BLaER1 treated with 17β-estradiol and CSF1 and Interleukin-3, amounts not matched to agents 10 nM and 100 nM (cell line): ENCODE data around the gene UBAP2.
A peak's percentile ranks its signal among the peaks of the same experiment; 100 is the strongest.

Experiments used
- H3K27ac ChIP-seq, 11 experiments: shearing (Covaris generic); formaldehyde crosslinking; 2 replicates each; pipeline ENCODE4 v1.8.1; 2022
- H3K27me3 ChIP-seq, 11 experiments: shearing (Covaris generic); formaldehyde crosslinking; 2 replicates each; pipeline ENCODE4 v1.8.1; 2022
- H3K36me3 ChIP-seq, 11 experiments: shearing (Covaris generic); formaldehyde crosslinking; 2 replicates each; pipeline ENCODE4 v1.8.1; 2022
- H3K4me1 ChIP-seq, 10 experiments: shearing (Covaris generic); formaldehyde crosslinking; 2 replicates each; pipeline ENCODE4 v1.8.1; 2022
- H3K4me2 ChIP-seq, 11 experiments: shearing (Covaris generic); formaldehyde crosslinking; 2 replicates each; pipeline ENCODE4 v1.8.1; 2022
- H3K4me3 ChIP-seq, 10 experiments: shearing (Covaris generic); formaldehyde crosslinking; 2 replicates each; pipeline ENCODE4 v1.8.1; 2022
- H3K9ac ChIP-seq, 11 experiments: shearing (Covaris generic); formaldehyde crosslinking; 2 replicates each; pipeline ENCODE4 v1.8.1; 2022
- H3K9me3 ChIP-seq, 11 experiments: shearing (Covaris generic); formaldehyde crosslinking; replicated peaks in 1 of 11; 2 replicates each; pipeline ENCODE4 v1.8.1; 2022
- H4K20me1 ChIP-seq, 11 experiments: shearing (Covaris generic); formaldehyde crosslinking; 2 replicates each; pipeline ENCODE4 v1.8.1; 2022
- Cebpa-rat ChIP-seq, 11 experiments: shearing (Covaris generic); IDR thresholded peaks; 2 replicates each; pipeline ENCODE4 v1.8.1; 2022

The UBAP2 gene

DNA sequence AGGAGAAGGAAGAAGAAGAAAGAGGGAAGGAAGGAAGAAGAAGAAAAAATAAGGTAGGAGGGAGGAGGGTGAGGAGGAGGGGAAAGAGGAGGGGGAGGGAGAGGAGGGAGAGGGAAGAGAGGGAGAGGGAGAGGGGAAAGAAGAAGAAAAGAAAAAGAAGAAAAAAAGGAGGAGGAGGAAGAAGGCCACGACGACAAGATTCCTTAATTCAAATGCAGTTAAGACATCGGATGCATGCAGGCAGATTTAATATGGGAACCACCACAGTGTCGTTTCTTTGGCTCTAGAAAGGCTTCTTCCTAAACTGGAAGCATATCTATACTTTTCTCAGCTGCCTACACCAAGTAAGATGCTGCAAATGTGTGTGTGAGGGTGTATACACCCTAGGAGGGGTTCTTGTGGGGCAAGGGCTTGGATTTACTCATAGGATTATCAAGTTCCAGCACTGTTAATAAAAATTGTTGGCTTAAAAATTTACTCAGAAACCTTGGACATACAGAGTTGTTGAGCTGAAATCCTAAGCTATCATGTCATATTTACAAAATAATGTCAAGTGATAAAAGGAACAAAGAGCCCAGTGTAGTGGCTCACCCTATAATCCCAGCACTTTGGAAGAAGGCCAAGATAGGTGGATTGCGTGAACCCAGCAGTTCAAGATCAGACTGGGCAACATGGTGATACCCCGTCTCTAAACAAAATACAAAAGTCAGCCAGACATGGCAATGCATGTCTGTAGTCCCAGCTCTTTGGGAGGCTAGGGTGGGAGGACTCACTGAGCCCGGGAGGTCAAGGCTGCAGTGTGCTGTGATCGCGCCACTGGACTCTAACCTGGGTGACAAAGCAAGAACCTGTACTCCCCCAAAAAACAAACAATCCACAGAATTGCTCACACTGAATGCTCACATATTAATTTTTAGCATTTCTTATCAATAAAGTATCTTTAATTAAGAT is 108.5 kb downstream of the UBAP2 start:
- Histone ChIP-seq H3K9me3 (no peaks in the 10 kb centered on the region), H3K27ac (no peak overlapping the region), H4K20me1 (peaks cover 0 to 28% (median 5%) of the 10 kb centered on the region in 11 experiments; a peak in 9 of 22 replicates), H3K4me2 (no peak overlapping the region), H3K4me3 (no peak overlapping the region), H3K4me1 (peaks cover 0 to 8% (median 0%) of the 10 kb centered on the region in 10 experiments; a peak in 5 of 20 replicates), H3K27me3 (no peaks in the 10 kb centered on the region), H3K9ac (no peak overlapping the region), H3K36me3 (peaks cover 93 to 96% (median 96%) of the 10 kb centered on the region in 11 experiments)
- no peak for TF ChIP-seq Cebpa-rat (IDR thresholded peaks at IDR 0.05)

DNA sequence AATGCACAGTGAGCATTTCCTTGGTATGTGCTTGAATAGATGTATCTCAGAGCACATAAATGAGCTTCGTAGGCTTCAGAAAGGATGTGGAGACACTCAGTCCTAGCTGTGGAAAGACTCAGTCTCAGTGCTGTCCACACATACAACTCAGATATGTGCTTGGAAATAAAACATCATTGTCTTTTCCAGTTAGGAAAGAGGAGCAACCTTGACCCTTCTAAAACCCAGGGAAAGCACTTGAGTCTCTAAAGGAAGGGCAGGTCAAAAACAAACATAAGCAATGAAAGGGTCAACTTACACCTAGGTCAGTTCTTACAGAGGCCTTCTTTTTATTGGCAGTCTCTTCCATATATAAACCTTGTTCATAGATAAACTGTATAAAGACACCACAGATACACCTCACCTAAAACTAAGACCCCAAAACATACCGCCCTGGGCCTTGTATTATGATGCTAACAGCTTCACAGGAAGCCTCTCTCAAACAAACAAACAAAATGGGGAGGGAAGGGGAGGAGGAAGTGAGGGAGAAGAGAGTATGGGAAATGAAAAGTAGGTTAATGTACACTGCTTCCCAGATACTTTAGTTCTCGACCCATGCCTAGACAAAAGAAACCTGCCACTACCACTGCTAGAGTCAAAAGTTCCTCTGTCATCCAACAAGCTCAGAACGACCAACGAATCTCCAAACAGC is 114.4 kb downstream of the UBAP2 start:
- H3K27ac ChIP-seq = no peak overlapping the region
- H4K20me1 ChIP-seq = peaks cover 0 to 76% (median 41%) of the 10 kb centered on the region in 11 experiments; a peak in 18 of 22 replicates
- H3K4me1 ChIP-seq = no peaks in the 10 kb centered on the region
- no peaks in the 10 kb centered on the region for H3K9me3 ChIP-seq
- no peak overlapping the region for H3K4me2 ChIP-seq
- H3K4me3 ChIP-seq = no peak overlapping the region
- TF ChIP-seq Cebpa-rat (IDR thresholded peaks at IDR 0.05) = no peak
- peaks cover 99 to 100% (median 100%) of the 10 kb centered on the region in 11 experiments for H3K36me3 ChIP-seq
- H3K9ac ChIP-seq = no peak overlapping the region
- H3K27me3 ChIP-seq = no peaks in the 10 kb centered on the region

DNA sequence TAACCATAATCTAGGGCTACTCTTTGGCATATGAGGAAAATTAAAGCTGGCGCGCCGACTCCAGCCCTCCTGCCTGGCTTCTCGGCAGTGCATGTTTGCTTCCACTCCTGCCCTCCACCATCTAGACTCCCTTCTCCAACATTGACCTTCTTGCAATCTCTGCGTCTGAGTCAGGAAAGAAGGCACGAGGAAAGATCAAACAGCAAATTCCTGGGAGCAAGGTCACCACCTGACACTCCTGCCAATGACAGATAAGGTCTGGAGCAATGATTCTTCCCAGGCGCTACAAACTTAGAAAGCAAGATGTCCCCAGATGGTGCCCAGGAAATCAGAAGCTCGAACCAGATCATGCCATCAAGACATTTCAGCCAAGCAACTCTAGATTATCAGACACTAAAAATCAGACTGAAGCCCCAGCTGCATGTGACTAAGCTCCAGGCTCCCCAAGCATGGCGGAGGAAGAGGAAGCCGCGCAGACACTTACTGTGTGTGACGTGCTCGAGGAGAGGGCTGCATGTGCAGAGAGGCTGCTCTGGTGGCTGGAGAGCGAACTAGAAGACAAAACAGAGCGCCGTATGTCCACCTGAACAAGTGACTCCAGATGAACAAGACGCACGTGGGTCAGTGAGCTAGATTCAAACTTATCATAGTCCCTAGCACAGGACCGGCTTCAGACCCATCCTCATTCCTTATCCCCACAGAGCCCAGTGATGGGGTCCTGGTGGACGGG is 116.4 kb downstream of the UBAP2 start:
- no peak for TF ChIP-seq Cebpa-rat (IDR thresholded peaks at IDR 0.05)
- Histone ChIP-seq H3K4me1 (no peaks in the 10 kb centered on the region), H3K9me3 (no peaks in the 10 kb centered on the region), H3K4me2 (no peak overlapping the region), H3K36me3 (peaks cover 99 to 100% (median 100%) of the 10 kb centered on the region in 11 experiments), H3K27ac (no peak overlapping the region), H4K20me1 (peaks cover 0 to 87% (median 58%) of the 10 kb centered on the region in 11 experiments; a peak in 18 of 22 replicates), H3K4me3 (no peak overlapping the region), H3K27me3 (no peaks in the 10 kb centered on the region), H3K9ac (no peak overlapping the region)

DNA sequence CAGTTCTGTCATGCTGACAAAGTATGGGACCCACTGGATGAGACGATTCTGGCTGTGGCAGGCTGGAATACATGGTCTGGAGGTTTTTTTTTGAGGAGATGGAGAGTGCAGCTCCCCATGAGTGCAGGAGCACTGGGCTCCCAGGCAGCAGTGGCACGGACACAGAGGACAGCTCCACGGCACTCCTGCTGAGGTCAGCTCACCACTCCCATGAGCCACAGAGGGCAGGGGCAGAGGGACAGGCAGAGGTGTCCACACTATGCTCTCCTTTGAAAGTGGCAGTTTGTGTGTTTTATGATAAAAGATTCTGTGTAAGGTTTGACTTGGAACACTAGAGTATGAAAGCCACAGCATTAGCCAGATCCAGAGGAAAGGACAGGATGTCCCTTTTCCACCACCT is 117.4 kb downstream of the UBAP2 start:
- Histone ChIP-seq H3K36me3 (peaks cover 99 to 100% (median 100%) of the 10 kb centered on the region in 11 experiments), H3K9me3 (no peaks in the 10 kb centered on the region), H3K4me1 (peaks cover 0 to 5% (median 0%) of the 10 kb centered on the region in 10 experiments; a peak in 3 of 20 replicates), H3K9ac (no peak overlapping the region), H3K27ac (no peak overlapping the region), H3K27me3 (no peaks in the 10 kb centered on the region), H3K4me2 (no peak overlapping the region), H4K20me1 (peaks cover 0 to 91% (median 66%) of the 10 kb centered on the region in 11 experiments; a peak in 18 of 22 replicates), H3K4me3 (no peak overlapping the region)
- TF ChIP-seq Cebpa-rat (IDR thresholded peaks at IDR 0.05) = no peak

DNA sequence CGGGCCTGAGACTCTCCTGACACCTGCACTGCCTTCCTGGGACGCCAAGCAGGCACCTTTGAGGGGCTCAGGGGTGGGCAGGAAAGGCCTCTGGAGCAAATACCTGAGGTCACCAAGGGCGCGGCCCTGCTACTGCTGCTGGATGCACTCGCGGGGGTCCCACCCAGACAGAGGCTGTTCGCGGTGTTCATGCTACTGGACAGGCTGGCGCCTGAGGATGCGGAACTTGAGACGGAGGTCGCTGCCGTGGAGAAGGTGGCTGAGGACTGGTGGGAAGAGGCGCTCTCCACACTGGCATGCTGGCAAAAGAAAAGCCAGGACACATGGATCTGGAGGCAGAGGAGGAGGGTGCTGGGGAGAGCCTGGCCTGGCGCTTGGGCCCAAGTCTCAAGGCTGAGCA is 121.0 kb downstream of the UBAP2 start:
- H3K4me1 ChIP-seq = peaks cover 0 to 16% (median 8%) of the 10 kb centered on the region in 10 experiments; a peak in 10 of 20 replicates
- peaks cover 15 to 100% (median 88%) of the 10 kb centered on the region in 11 experiments; a peak in 21 of 22 replicates for H4K20me1 ChIP-seq
- H3K36me3 ChIP-seq = peaks cover 98 to 100% (median 100%) of the 10 kb centered on the region in 11 experiments

DNA sequence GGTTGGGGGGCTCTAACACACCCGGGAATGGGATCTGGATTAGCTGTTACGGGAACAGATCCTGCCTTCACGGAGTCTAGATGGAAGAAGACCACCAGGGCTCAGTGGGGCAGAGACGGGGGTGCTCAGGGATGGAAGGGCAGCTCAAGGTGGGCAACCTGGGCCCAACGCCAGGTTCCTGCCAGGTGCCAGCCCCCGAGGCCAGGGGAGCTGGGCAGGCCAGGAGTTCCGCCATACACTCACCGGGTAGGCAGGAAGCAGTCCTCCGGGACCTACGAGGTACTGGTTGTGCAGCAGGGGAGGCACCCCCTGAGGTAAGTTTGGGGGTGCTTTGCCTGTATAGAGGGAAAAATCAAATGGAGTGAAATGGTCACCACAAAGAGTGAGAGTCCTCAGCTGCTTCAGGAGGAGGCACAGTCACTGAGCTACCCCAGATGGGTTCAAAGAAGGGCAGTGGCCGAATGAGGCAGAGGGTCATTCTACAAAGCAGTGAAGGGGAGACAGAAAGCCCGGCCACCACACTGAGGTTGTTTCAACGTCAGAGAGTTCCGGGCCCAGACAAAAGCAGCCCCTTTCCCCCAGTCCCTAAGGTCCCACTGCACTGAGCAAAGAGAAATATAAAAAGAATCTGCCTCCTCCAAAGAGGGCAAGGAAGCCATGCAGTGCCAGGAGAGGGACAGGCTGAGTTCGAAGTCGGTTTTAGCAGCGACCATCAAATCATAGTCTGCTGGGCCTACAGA is 121.8 kb downstream of the UBAP2 start:
- H3K4me3 ChIP-seq = no peak overlapping the region
- no peak for TF ChIP-seq Cebpa-rat (IDR thresholded peaks at IDR 0.05)
- H4K20me1 ChIP-seq = peaks cover 22 to 100% (median 92%) of the 10 kb centered on the region in 11 experiments; a peak in 21 of 22 replicates
- no peak overlapping the region for H3K9ac ChIP-seq
- H3K36me3 ChIP-seq = peaks cover 98 to 100% (median 100%) of the 10 kb centered on the region in 11 experiments
- H3K9me3 ChIP-seq = no peaks in the 10 kb centered on the region
- H3K27ac ChIP-seq = no peak overlapping the region; a peak in 1 of 22 replicates
- peaks cover 0 to 16% (median 8%) of the 10 kb centered on the region in 10 experiments; a peak in 10 of 20 replicates for H3K4me1 ChIP-seq
- H3K27me3 ChIP-seq = no peaks in the 10 kb centered on the region
- H3K4me2 ChIP-seq = no peak overlapping the region

More for the DNA sequence above, 121.0 kb downstream of the UBAP2 start:
- no peak overlapping the region for H3K4me2 ChIP-seq
- no peak overlapping the region for H3K27ac ChIP-seq
- H3K9me3 ChIP-seq = no peaks in the 10 kb centered on the region
- H3K27me3 ChIP-seq = no peaks in the 10 kb centered on the region
- no peak overlapping the region for H3K9ac ChIP-seq
- TF ChIP-seq Cebpa-rat (IDR thresholded peaks at IDR 0.05) = no peak
- no peak overlapping the region for H3K4me3 ChIP-seq

DNA sequence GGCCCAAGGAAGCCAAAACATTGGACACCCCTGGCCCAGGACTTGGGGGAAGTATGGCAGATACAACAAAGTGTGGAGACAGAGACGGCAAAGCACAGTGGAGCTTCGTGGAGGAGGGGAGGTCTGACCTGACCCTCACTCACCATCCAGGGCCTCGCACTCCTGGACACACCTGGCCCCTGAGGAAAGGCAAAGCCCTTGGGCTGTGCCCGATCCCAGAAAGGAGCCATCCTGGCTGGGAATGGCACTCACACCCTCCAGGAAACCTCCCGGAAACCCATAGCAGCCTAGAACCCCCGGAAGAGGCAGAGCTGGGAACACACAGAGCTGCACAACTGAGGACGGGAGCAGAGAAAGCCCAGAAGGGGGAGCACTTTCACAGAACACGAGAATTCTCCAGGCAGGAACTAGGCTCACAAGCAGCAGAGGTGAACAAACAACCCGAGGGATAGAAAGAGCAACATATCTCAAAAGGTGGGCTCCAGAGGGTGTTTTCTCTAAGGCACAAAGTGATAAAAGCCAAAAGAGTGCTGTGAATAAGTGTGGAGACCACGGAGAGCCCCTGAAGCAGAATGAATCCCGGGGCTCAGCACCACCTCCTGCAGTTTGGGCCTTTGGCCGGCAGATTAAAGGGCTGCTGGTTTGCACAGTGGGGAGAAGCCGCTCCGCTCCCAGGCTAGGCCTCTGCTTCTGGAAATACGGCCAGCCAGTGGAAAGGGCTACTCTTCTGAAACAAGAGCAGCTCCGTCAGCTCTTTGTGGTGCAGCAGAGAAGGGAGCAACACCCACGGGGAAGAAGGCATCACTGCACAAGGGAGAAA is 123.5 kb downstream of the UBAP2 start:
- no peak for TF ChIP-seq Cebpa-rat (IDR thresholded peaks at IDR 0.05)
- peak overlapping the region in 3 of 11 experiments; percentile 21 to 27 (median 21); a peak in 4 of 22 replicates for H3K4me2 ChIP-seq
- peak overlapping the region in 3 of 11 experiments; percentile 9 to 34 (median 23); a peak in 4 of 22 replicates for H3K9ac ChIP-seq
- H3K27ac ChIP-seq = peak overlapping the region in 4 of 11 experiments; percentile 13 to 29 (median 22); a peak in 6 of 22 replicates
- H4K20me1 ChIP-seq = peaks cover 38 to 100% (median 94%) of the 10 kb centered on the region in 11 experiments; a peak in 21 of 22 replicates
- no peak overlapping the region for H3K4me3 ChIP-seq
- H3K27me3 ChIP-seq = no peaks in the 10 kb centered on the region
- peaks cover 98 to 100% (median 100%) of the 10 kb centered on the region in 11 experiments for H3K36me3 ChIP-seq
- H3K4me1 ChIP-seq = peaks cover 0 to 16% (median 8%) of the 10 kb centered on the region in 10 experiments; a peak in 10 of 20 replicates
- H3K9me3 ChIP-seq = no peaks in the 10 kb centered on the region
